CD4-positive, alpha-beta T cell treated with Interleukin-1 beta for 1 hour (primary cell): Measurements from ENCODE around the gene CD72.
"Not testable (repeated sequence)": the region's sequence is repeated elsewhere in the genome, so short reads cannot be mapped to it uniquely, and the experiment has no call there.

Experiments used
- DNase-seq, 2 donors: peaks; one replicate each; pipeline ENCODE4 v3.0.0-alpha.2; 2020 to 2022

Gene CD72

DNA sequence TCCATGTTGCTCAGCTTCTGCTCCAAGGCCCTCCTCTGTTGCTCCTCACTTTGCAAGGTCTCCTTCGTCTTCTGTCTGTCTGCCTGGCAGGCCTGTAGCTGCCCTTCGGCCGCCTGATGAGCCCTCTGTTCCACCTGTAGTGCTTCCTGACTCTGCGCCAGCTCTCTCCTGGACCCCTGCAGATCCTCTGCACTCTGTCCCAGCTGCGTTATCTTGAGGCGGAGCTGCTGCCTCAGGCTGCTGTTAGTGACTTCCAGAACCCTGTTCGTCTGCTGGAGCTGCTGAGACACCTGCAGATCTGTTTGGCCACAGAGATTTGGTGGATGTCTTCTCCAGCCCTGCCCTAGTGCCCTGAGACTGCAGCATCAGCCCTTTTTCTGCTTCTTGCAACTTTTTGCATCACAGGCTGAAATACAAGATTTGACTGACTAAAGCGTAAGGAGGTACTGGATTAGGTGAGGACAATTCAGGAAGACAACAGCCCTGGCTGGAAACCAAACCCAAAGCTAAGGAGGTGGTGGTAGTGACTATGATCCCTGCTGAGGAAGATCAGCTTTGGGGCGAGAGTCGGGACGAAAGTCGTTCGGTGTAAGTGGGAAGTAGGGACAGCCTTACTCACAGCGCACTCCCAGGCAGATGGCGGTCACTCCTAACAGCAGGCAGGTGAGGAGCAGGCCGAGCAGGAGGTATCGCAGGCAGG lies 2.1 kb downstream of the CD72 start:
- no peak for DNase-seq

GRCh38 chr9:35612843-35613242 lies 5.4 kb downstream of the CD72 start:
- DNase-seq: no peak

DNA sequence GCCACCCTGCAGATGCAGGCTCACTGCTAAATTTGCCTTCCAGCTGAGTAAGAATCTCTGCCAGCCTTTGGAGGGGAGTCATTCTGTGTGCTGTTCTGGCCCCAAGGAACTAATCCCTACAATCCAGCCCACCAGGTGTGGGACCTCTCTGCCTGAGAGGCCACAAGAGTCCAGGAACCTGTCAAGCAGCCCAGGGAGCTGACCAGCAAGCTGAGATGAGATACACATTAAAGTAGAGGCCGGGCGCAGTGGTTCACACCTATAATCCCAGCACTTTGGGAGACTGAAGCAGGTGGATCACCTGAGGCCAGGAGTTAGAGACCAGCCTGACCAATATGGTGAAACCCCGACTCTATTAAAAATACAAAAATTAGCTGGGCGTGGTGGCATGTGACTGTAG lies 6.1 kb downstream of the CD72 start:
- not testable (repeated sequence) for DNase-seq

DNA sequence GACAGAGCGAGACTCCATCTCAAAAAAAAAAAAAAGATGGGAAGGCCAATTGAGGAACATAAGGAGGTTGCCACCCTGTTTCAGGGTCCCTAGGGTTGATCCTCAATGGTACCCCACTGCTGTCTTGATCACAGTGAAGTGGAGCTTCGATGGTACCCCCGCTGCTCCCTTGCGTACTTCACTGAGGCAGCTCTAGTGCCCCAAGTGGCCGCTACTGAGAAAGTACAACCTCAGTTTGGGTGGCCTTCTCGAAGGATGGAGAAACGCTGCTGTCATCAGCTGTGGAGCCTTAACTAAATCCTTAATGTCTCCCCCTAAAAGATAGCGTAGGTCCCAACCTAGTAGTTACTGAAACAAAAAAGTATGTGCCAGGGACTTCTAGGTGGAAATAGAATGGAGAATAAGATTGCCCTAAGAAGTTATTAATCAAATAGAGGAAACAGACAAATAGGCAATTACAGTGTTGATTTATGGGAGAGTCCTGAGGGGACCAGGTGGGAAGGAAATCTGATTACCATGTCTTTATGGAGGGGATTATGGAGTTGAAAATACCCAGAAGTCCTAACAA lies 6.9 kb downstream of the CD72 start:
- peak; percentile 68 to 72 for DNase-seq

- DNase-seq: no peak
Observed at GRCh38 chr9:35609820-35610163, 8.4 kb downstream of the CD72 start.

GRCh38 chr9:35609001-35609819 lies 9.0 kb downstream of the CD72 start:
- DNase-seq: no peak

DNA sequence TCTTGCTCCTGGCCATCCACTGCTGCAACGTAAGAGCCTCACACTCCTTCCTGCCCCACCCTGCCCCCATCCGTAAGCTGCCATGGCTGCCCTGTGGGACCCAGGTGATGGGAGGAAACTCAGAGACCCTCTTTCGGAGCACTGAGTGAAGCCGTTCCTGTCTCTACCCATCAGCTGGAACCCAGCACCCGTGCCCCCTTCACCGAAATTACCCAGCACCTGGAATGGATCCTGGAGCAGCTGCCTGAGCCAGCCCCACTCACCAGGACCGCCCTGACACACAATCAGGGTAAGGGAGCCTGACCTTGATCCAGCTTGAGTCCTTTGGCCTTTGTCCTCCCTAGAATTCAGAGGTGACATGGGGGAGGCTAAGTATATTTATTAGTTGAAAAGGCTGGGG lies 10.0 kb downstream of the CD72 start:
- no peak for DNase-seq

DNA sequence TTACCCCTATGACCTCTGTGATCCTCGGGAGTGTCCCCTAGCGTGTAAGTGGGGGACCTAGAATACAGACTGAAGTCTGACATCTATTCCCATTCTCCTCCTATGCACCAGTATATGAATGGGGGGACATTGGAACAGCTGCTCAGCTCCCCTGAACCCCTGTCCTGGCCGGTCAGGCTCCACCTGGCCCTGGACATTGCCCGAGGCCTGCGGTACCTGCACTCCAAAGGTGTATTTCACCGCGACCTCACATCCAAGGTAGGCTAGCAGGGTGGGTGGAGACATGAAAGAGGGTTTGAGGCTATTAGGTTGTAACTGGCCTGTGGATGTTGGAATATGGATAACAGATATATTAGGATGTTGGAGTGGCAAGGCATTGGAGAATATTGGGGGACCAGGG lies 11.5 kb downstream of the CD72 start:
- DNase-seq: no peak

GRCh38 chr9:35606138-35606504 lies 12.1 kb downstream of the CD72 start:
- DNase-seq: no peak

DNA sequence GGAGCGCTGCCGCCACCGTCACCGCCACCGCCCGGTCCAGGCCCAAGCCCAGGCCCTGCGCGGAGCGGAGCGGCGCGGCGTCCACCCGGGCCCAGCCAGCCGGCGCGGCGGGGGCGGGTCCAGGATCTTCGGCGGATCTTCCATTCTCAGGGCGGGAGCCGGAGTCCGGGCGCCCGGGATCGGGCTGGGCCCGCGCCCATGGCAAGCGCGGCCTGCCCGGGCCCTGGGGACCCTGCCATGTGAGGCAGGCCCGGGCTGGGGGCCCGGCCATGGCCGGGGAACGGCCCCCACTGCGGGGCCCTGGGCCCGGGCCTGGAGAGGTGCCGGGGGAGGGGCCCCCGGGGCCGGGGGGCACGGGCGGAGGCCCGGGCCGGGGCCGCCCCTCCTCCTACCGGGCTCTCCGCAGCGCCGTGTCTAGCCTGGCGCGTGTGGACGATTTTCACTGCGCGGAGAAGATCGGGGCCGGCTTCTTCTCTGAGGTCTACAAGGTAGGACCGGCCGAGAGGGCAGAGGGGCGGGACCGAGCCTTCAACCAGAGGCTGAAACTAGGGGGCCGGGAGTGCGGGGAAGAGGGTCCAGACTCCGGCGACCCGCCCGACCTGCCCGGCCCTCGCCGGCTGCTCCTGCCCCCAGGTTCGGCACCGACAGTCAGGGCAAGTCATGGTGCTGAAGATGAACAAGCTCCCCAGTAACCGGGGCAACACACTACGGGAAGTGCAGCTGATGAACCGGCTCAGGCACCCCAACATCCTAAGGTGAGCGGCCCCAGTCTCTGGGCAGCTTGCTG lies 12.7 kb downstream of the CD72 start:
- peak; percentile 25 to 33 for DNase-seq

DNA sequence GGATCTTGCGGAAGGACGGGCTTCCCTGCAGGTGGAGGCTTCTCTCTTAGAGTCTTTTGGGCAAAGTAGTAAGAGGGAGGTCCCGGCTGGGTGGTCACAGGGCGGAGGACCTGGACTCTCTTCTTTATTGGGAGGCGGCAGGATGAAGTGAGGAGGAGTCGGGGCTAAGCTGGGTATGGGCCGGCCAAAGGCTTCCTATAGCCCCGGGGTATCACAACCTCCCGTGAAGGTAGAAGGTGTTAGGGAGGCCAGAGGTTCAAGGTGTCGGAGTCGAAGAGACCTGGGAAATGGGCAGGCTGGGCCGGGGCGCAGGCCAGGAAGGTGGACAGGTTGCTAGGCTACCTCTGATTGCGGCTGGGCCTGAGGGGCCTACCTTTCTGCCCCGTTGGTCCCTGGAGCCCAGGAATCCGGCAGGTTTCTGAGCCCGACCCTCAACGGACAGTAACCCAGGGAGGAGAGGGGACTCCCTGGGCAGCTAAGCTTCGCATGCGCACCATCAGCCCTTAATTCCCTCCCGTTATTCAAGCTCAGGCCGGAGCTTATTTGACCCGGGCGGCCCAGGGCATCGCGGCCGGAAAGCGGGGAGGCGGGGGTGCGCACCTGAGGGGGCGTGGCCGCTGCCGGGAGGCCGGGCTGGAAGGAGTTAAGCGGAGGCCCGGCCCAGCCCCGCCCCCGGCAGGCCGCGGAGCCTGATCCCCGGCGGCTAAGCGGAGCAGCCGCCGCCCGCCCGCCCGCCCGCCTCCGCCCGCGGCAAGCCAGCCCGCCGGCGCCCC lies 13.4 kb downstream of the CD72 start, which contains the start of gene TESK1:
TESK1 (plus strand) TSS at position 685 of the 773 bp plus-strand sequence. CDS start 358 bp downstream, outside the sequence.
- DNase-seq: peak; percentile 84 to 85

GRCh38 chr9:35603986-35604577 lies 14.1 kb downstream of the CD72 start:
- DNase-seq: peak; percentile 100

GRCh38 chr9:35603506-35603985 lies 14.7 kb downstream of the CD72 start:
- no peak for DNase-seq

- no peak for DNase-seq
Observed at GRCh38 chr9:35599763-35600604, 18.2 kb downstream of the CD72 start.

DNA sequence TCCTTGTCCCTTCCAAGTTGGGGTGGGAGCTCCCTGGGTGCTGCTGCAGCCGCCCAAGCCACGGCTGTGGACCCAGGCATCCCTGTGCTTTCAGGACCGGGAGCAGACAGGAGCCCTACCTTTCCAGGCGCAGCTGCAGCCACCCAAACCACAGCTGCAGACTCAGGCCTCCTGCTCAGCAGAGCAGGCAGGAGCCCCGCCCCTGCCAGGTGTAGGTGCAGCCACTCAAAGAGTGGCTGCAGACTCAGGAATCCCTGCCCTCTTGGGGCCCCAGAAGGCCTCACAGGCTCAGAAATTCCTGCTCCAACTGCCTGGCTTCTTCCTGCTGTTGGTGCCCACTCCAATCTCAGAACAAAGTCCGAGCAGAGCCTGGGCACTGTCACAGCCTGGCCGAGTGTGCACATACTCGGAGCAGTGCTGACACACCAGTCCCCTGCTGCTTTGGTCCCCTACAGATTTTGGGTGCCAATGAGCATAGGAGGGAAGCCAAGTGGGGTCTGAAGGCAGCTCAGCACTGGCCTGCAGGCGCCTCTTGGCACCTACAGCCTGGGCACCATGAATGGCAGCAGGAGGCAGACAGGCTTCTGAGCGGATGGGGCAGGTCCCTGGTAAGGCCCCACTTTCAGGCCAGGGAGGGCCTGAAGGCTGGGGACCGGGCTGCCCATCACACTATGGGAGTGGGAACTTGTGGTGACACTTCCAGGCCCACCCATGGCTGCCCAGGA lies 19.2 kb downstream of the CD72 start:
- DNase-seq: no peak

DNA sequence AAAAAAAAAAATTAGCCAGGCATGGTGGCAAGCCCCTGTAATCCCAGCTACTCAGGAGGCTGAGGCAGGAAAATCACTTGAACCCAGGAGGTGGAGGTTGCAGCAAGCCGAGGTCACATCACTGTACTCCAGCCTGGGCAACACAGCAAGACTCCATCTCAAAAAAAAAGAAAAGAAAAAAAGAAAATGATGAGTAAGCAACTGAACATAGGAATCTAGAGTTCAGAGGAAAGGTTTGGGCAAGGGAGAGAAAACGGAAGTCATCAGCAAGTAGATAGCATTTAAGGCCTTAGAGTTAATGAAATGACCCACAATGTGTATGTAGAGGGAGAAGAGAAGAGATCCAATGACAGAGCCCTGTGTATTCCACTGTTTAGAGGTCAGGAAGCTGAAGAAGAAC lies 21.3 kb downstream of the CD72 start:
- DNase-seq: not testable (repeated sequence)

DNA sequence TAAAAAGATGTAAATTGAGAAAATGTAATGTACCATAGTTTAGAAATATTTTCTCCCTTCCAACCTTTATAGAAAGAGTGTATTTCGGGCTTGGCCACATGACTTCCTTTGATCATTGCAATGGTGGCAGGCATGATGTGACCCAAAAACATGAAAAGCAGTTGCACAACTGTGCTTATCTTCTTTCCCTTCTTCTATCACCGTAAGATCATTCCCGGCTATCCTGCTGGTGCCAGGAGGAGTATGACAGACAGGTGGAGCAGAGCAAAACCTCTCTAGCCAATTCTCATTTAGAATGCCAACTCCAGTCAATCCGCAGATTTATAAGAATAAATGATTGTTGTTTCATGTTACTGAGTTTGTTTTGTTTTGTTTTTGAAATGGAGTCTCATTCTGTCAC lies 23.7 kb downstream of the CD72 start:
- no peak for DNase-seq

GRCh38 chr9:35593581-35593980 lies 24.6 kb downstream of the CD72 start:
- no peak for DNase-seq

DNA sequence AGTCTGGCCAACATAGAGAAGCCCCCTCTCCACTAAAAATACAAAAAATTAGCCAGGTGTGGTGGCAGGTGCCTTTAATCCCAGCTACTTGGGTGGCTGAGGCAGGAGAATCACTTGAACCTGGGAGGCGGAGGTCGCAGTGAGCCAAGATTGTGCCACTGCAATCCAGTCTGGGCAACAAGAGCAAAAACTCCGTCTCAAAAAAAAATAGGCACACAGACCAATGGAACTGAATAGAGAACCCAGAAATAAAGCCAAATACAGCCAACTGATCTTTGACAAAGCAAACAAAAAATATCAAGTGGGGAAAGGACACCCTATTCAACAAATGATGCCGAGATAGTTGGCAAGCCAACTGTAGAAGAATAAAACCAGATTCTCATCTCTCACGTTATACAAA lies 29.7 kb downstream of the CD72 start:
- DNase-seq: not testable (repeated sequence)

DNA sequence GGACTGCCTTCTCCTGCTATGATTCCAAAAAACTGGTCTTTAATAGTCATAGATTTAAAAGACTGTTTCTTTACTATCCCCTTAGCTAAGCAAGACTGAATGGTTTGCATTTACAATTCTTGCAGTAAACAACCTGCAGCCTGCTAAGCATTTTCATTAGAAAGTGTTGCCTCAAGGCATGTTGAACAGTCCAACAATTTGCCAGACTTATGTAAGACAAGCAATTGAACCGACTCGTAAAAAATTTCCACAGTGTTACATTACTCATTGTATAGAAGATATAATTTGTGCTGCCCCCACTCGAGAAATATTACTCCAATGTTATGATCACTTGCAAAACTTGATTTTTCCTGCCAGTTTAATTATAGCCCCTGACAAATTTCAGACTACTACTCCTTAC lies 33.5 kb downstream of the CD72 start:
- DNase-seq: not testable (repeated sequence)
